Panc1 (cell line): Measurements from ENCODE around the gene TMOD1. TPM values are rescaled to one million over a fixed set of nuclear protein-coding genes. Genes with fewer than 3 reads are reported as not detected.

Experiments
- ATAC-seq: fragments of 200-7000 bp; cut with Tn5 transposase; 2 replicates; pipeline ENCODE4 v1.9.1; 2020; ENCODE audit warnings: mild to moderate bottlenecking, moderate library complexity
- BruUV-seq: library from RNA; stranded (reverse); fragments of 400-500 nt; replicated peaks from 2 replicates; lab custom pipeline; 2021; lab: Mats Ljungman, UMichigan
- CTCF ChIA-PET: fragments of 300-600 bp; sonication (Branson Sonifier 250); formaldehyde crosslinking; loops from one replicate; lab custom pipeline; 2022; ENCODE audit warnings: antibody characterized with exemption; lab: Charles Lee
- POLR2A ChIA-PET: fragments of 300-600 bp; sonication (Branson Sonifier 250); formaldehyde crosslinking; loops from one replicate; lab custom pipeline; 2022; ENCODE audit warnings: antibody characterized with exemption; lab: Charles Lee
- DNase-seq: peaks from one replicate; pipeline ENCODE4 v3.0.0-alpha.2; 2010; ENCODE audit warnings: low read depth, low spot score
- H3K27ac ChIP-seq: 2 replicates; pipeline ENCODE4 v1.5.1; 2011; ENCODE audit warnings: mild to moderate bottlenecking, low read length, inconsistent platforms
- H3K27me3 ChIP-seq: fragments of 200-500 bp; sonication (Bioruptor generic); 2 replicates; pipeline ENCODE4 v1.6.0; 2014; ENCODE audit warnings: low read length, inconsistent platforms; ENCODE audit not compliant: control insufficient read depth, insufficient read depth
- H3K36me3 ChIP-seq: fragments of 200-500 bp; sonication (Bioruptor generic); 2 replicates; pipeline ENCODE4 v1.5.1; 2014; ENCODE audit warnings: inconsistent platforms, mild to moderate bottlenecking, low read length, moderate library complexity; ENCODE audit not compliant: control insufficient read depth, insufficient read depth
- H3K4me1 ChIP-seq: 2 replicates; pipeline ENCODE4 v1.5.1; 2011; ENCODE audit warnings: inconsistent platforms, mild to moderate bottlenecking, low read length, moderate library complexity; ENCODE audit not compliant: control insufficient read depth, insufficient read depth
- H3K4me3 ChIP-seq, 2 experiments: 2 replicates each; pipeline ENCODE4 v1.5.1; 2011 to 2012; ENCODE audit warnings: low read depth in 2 of 2, low read length in 2 of 2, mild to moderate bottlenecking in 2 of 2, inconsistent platforms in 1 of 2, moderate library complexity in 1 of 2
- H3K9me3 ChIP-seq: fragments of 200-500 bp; sonication (Bioruptor generic); 2 replicates; pipeline ENCODE4 v1.5.1; 2014; ENCODE audit warnings: low read depth, mild to moderate bottlenecking, inconsistent platforms, low read length, moderate library complexity; ENCODE audit not compliant: control insufficient read depth, insufficient read depth
- POLR2AphosphoS5 ChIP-seq: IDR thresholded peaks from 2 replicates; pipeline ENCODE4 v1.6.1; 2012; ENCODE audit warnings: mild to moderate bottlenecking, low read depth, low read length, moderate library complexity
- SIN3A ChIP-seq: IDR thresholded peaks from 2 replicates; pipeline ENCODE4 v1.6.1; 2012; ENCODE audit warnings: low read depth, mild to moderate bottlenecking, low read length, moderate library complexity, borderline replicate concordance; ENCODE audit not compliant: insufficient read depth
- TCF7L2 ChIP-seq: IDR thresholded peaks from 2 replicates; pipeline ENCODE4 v1.6.1; 2011; ENCODE audit warnings: mild to moderate bottlenecking, low read depth, low read length, inconsistent platforms
- in situ Hi-C: cut with HindIII; loops from 2 replicates; pipeline ENCODE4 v1.10.0; 2016; ENCODE audit warnings: low sequenced_read_pairs, low pct_unique_long_range_greater_than_20kb
- intact Hi-C: fragments of 100-400 bp; cut with micrococcal nuclease; formaldehyde crosslinking; loops from one replicate; pipeline ENCODE4 v1.10.0; 2022; ENCODE audit not compliant: unreplicated experiment
- total RNA-seq: library from RNA; stranded (reverse); gene quantifications from one replicate; pipeline ENCODE4 v1.2.1, GENCODE V29; 2021; ENCODE audit not compliant: unreplicated experiment
- TF ChIP-seq, protein P1 (sequence below), 2 experiments: IDR thresholded peaks; 2 replicates each; pipeline ENCODE4 v1.6.1; 2011 to 2012; ENCODE audit warnings: low read depth in 2 of 2, control low read depth in 1 of 2, low read length in 1 of 2, mild to moderate bottlenecking in 1 of 2, moderate library complexity in 1 of 2; ENCODE audit not compliant: insufficient read depth in 1 of 2
- TF ChIP-seq, protein P2 (sequence below): fragments of 450-650 bp; IDR thresholded peaks from 2 replicates; pipeline ENCODE4 v1.5.1; 2017; ENCODE audit warnings: mild to moderate bottlenecking

TMOD1 gene
- total RNA-seq, 1 experiment from 2014 or later = 1.4 TPM

DNA sequence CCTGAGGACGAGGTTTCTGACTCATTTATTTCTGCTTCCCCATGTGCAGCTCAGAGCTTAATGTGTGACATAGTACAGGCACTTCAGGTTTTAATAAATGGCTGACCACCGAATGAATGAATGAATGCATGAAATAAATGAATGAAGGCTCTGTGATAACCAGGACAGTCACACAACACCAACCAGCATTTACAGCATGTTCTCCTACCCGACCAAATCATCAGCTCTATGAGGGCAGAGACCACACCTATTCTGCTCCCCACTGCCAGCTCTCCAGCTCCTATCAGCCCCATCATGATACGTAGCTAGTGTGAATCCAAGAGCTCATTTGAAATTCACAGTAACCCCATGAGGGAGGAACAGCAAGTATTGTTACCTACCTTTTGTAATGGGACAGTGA, 4.8 kb downstream of the TMOD1 start:
- DNase-seq = no peak
- ChIA-PET CTCF (no interaction called here), POLR2A (no interaction called here)
- intact Hi-C loops = no loop called here
- H3K36me3 ChIP-seq = peaks cover 3% of the 10 kb centered on the region; the same call in 1 of the 2 replicates
- BruUV-seq = no TSS peak
- no peak overlapping the region for H3K27ac ChIP-seq
- no peak overlapping the region for H3K4me3 ChIP-seq
- H3K27me3 ChIP-seq = no peaks in the 10 kb centered on the region
- no peak for ATAC-seq
- H3K9me3 ChIP-seq = no peaks in the 10 kb centered on the region
- TF ChIP-seq SIN3A (no peak), TCF7L2 (no peak), POLR2AphosphoS5 (no peak)
- TF ChIP-seq, protein P1, sequence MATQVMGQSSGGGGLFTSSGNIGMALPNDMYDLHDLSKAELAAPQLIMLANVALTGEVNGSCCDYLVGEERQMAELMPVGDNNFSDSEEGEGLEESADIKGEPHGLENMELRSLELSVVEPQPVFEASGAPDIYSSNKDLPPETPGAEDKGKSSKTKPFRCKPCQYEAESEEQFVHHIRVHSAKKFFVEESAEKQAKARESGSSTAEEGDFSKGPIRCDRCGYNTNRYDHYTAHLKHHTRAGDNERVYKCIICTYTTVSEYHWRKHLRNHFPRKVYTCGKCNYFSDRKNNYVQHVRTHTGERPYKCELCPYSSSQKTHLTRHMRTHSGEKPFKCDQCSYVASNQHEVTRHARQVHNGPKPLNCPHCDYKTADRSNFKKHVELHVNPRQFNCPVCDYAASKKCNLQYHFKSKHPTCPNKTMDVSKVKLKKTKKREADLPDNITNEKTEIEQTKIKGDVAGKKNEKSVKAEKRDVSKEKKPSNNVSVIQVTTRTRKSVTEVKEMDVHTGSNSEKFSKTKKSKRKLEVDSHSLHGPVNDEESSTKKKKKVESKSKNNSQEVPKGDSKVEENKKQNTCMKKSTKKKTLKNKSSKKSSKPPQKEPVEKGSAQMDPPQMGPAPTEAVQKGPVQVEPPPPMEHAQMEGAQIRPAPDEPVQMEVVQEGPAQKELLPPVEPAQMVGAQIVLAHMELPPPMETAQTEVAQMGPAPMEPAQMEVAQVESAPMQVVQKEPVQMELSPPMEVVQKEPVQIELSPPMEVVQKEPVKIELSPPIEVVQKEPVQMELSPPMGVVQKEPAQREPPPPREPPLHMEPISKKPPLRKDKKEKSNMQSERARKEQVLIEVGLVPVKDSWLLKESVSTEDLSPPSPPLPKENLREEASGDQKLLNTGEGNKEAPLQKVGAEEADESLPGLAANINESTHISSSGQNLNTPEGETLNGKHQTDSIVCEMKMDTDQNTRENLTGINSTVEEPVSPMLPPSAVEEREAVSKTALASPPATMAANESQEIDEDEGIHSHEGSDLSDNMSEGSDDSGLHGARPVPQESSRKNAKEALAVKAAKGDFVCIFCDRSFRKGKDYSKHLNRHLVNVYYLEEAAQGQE (IDR thresholded peaks at IDR 0.05; ENCODE audit: insufficient read depth in 1 of 2, low read depth in 2 of 2, low read length in 1 of 2) = no peak
- TF ChIP-seq, protein P2, sequence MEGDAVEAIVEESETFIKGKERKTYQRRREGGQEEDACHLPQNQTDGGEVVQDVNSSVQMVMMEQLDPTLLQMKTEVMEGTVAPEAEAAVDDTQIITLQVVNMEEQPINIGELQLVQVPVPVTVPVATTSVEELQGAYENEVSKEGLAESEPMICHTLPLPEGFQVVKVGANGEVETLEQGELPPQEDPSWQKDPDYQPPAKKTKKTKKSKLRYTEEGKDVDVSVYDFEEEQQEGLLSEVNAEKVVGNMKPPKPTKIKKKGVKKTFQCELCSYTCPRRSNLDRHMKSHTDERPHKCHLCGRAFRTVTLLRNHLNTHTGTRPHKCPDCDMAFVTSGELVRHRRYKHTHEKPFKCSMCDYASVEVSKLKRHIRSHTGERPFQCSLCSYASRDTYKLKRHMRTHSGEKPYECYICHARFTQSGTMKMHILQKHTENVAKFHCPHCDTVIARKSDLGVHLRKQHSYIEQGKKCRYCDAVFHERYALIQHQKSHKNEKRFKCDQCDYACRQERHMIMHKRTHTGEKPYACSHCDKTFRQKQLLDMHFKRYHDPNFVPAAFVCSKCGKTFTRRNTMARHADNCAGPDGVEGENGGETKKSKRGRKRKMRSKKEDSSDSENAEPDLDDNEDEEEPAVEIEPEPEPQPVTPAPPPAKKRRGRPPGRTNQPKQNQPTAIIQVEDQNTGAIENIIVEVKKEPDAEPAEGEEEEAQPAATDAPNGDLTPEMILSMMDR = no peak
- peaks cover 5% of the 10 kb centered on the region; the same call in 1 of the 2 replicates for H3K4me1 ChIP-seq
- in situ Hi-C loops = no loop called here

DNA sequence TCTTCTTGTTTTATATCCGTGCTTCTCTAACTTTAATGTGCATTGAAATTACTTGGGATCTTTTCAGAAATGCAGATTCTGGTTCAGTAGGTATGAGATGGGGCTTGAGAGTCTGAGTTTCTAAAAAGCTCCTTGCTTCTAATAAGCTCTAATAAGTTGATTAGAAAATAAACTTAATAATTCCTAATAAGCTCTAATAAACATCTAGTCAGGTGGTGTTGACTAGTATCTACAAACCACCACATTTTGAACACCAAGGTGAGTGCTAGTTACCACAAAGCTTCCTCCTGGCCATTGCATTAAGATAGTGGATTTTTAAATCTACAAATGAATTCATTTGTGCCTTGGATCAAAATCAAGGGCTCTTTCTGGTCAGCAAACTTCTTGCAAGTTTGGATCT, 5.3 kb downstream of the TMOD1 start:
- POLR2A ChIA-PET = no interaction called here
- Histone ChIP-seq H3K36me3 (peaks cover 2% of the 10 kb centered on the region; the same call in 1 of the 2 replicates), H3K27ac (no peak overlapping the region), H3K4me1 (peaks cover 8% of the 10 kb centered on the region; the same call in 1 of the 2 replicates), H3K4me3 (no peak overlapping the region), H3K27me3 (no peaks in the 10 kb centered on the region), H3K9me3 (no peaks in the 10 kb centered on the region)
- ATAC-seq (no peak), DNase-seq (no peak)
- no TSS peak for BruUV-seq
- CTCF ChIA-PET = no interaction called here
- in situ Hi-C loops (no loop called here), intact Hi-C loops (no loop called here)
- no peak for TF ChIP-seq POLR2AphosphoS5
- TF ChIP-seq, protein P1 (IDR thresholded peaks at IDR 0.05; ENCODE audit: insufficient read depth in 1 of 2, low read depth in 2 of 2, low read length in 1 of 2) = no peak
- TF ChIP-seq TCF7L2 = no peak
- TF ChIP-seq SIN3A = no peak
- TF ChIP-seq, protein P2 = no peak
